Neural progenitor cell (in vitro differentiated cells): ENCODE measurements around the gene SPG11.

Experiments used
- EZH2 ChIP-seq: fragments of 200-600 bp; sonication (generic); IDR thresholded peaks from 2 replicates; pipeline ENCODE4 v1.6.1; 2017; ENCODE audit warnings: antibody characterized with exemption, mild to moderate bottlenecking, moderate library complexity
- TF ChIP-seq, protein P1 (sequence below): fragments of 200-600 bp; sonication (generic); IDR thresholded peaks from 2 replicates; pipeline ENCODE4 v1.5.1; 2017; ENCODE audit warnings: antibody characterized with exemption, mild to moderate bottlenecking

DNA sequence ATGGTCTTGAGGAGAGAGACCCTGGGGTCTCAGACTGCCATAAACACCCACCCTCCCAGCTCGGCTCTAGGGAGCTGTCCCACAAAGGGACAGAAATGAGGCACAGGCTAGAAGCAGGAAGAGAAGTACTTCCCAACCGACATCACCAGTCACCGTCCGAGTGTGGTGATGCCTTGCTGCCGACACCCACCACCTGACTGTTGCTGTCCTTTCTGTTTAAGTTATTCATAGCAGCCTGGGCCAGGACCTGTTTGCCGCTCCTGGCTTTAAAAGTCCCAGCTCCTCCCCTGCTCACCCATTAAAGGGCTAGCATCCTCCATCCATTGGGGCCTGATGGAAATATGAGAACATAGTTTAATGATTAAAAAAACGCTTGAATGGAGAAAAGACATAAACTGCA lies 13.2 kb upstream of the SPG11 start:
- no peak for TF ChIP-seq EZH2
- TF ChIP-seq, protein P1, sequence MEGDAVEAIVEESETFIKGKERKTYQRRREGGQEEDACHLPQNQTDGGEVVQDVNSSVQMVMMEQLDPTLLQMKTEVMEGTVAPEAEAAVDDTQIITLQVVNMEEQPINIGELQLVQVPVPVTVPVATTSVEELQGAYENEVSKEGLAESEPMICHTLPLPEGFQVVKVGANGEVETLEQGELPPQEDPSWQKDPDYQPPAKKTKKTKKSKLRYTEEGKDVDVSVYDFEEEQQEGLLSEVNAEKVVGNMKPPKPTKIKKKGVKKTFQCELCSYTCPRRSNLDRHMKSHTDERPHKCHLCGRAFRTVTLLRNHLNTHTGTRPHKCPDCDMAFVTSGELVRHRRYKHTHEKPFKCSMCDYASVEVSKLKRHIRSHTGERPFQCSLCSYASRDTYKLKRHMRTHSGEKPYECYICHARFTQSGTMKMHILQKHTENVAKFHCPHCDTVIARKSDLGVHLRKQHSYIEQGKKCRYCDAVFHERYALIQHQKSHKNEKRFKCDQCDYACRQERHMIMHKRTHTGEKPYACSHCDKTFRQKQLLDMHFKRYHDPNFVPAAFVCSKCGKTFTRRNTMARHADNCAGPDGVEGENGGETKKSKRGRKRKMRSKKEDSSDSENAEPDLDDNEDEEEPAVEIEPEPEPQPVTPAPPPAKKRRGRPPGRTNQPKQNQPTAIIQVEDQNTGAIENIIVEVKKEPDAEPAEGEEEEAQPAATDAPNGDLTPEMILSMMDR: no peak
